ENCODE measurements around the gene KIAA1549. TPM values are rescaled to one million over a fixed set of nuclear protein-coding genes. Genes with fewer than 3 reads are reported as not detected.

KIAA1549 gene
- polyA plus RNA-seq, 4 donors = 10.7 to 17.5 (median 12.8) TPM

- no peak for DNase-seq (ENCODE audit: low read depth in 4 of 4, low spot score in 2 of 4)
Observed at GRCh38 chr7:138975343-138976104, 5.7 kb downstream of the KIAA1549 start.

GRCh38 chr7:138974675-138975292 is 6.4 kb downstream of the KIAA1549 start:
- DNase-seq (ENCODE audit: low read depth in 4 of 4, low spot score in 2 of 4) = no peak

- no peak for DNase-seq (ENCODE audit: low read depth in 4 of 4, low spot score in 2 of 4)
Observed at GRCh38 chr7:138974103-138974502, 7.1 kb downstream of the KIAA1549 start.

GRCh38 chr7:138970952-138971351 is 10.2 kb downstream of the KIAA1549 start:
- no peak for DNase-seq (ENCODE audit: low read depth in 4 of 4, low spot score in 2 of 4)

- no peak for DNase-seq (ENCODE audit: low read depth in 4 of 4, low spot score in 2 of 4)
Observed at GRCh38 chr7:138970446-138970845, 10.7 kb downstream of the KIAA1549 start.

- no peak for DNase-seq (ENCODE audit: low read depth in 4 of 4, low spot score in 2 of 4)
Observed at GRCh38 chr7:138967159-138967558, 14.0 kb downstream of the KIAA1549 start.

GRCh38 chr7:138964624-138965436 is 16.4 kb downstream of the KIAA1549 start:
- no peak for DNase-seq (ENCODE audit: low read depth in 4 of 4, low spot score in 2 of 4)

GRCh38 chr7:138963675-138964074 is 17.5 kb downstream of the KIAA1549 start:
- DNase-seq (ENCODE audit: low read depth in 4 of 4, low spot score in 2 of 4) = no peak

- DNase-seq (ENCODE audit: low read depth in 4 of 4, low spot score in 2 of 4) = no peak
Observed at GRCh38 chr7:138962561-138963270, 18.5 kb downstream of the KIAA1549 start.

GRCh38 chr7:138961159-138961558 is 20.0 kb downstream of the KIAA1549 start:
- no peak for DNase-seq (ENCODE audit: low read depth in 4 of 4, low spot score in 2 of 4)

GRCh38 chr7:138958391-138958956 is 22.7 kb downstream of the KIAA1549 start:
- DNase-seq (ENCODE audit: low read depth in 4 of 4, low spot score in 2 of 4) = no peak

- no peak for DNase-seq (ENCODE audit: low read depth in 4 of 4, low spot score in 2 of 4)
Observed at GRCh38 chr7:138957753-138958390, 23.3 kb downstream of the KIAA1549 start.

- DNase-seq (ENCODE audit: low read depth in 4 of 4, low spot score in 2 of 4) = no peak
Observed at GRCh38 chr7:138957217-138957616, 24.0 kb downstream of the KIAA1549 start.

GRCh38 chr7:138954545-138955475 is 26.4 kb downstream of the KIAA1549 start:
- no peak for DNase-seq (ENCODE audit: low read depth in 4 of 4, low spot score in 2 of 4)

GRCh38 chr7:138952791-138953190 is 28.4 kb downstream of the KIAA1549 start:
- DNase-seq (ENCODE audit: low read depth in 4 of 4, low spot score in 2 of 4) = no peak

GRCh38 chr7:138951953-138952352 is 29.2 kb downstream of the KIAA1549 start:
- DNase-seq (ENCODE audit: low read depth in 4 of 4, low spot score in 2 of 4) = no peak

GRCh38 chr7:138949421-138950088 is 31.6 kb downstream of the KIAA1549 start:
- DNase-seq (ENCODE audit: low read depth in 4 of 4, low spot score in 2 of 4) = no peak

- no peak for DNase-seq (ENCODE audit: low read depth in 4 of 4, low spot score in 2 of 4)
Observed at GRCh38 chr7:138948403-138948802, 32.8 kb downstream of the KIAA1549 start.

Measured in left renal cortex interstitium (tissue), 4 donors.